ENCODE results near the gene HMGN2. TPM values are rescaled to one million over a fixed set of nuclear protein-coding genes. Genes with fewer than 3 reads are reported as not detected.

HMGN2 gene
- total RNA-seq, 1 donor from 2014 or later = 298 TPM

DNA sequence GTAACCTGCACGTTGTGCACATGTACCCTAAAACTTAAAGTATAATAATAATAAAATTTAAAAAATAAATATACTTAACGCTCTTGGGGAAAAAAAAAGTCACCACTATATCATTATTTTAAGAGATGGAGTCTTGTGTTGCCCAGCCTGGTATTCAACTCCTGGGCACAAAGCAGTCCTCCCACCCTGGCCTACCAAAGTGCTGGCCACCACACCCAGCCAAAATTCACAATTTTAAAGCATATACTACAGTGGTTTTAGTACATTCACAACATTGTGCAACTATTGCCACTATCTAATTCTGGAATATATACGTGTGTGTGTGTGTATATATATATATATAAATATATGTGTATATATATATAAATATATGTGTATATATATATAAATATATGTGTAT is 5.9 kb downstream of the HMGN2 start:
- H3K4me1 ChIP-seq = peaks cover 20% of the 10 kb centered on the region
- ATAC-seq = no peak
- H3K27me3 ChIP-seq = no peaks in the 10 kb centered on the region
- H3K9me3 ChIP-seq = no peaks in the 10 kb centered on the region
- peaks cover 48% of the 10 kb centered on the region for H3K36me3 ChIP-seq
- TF ChIP-seq, protein P1, sequence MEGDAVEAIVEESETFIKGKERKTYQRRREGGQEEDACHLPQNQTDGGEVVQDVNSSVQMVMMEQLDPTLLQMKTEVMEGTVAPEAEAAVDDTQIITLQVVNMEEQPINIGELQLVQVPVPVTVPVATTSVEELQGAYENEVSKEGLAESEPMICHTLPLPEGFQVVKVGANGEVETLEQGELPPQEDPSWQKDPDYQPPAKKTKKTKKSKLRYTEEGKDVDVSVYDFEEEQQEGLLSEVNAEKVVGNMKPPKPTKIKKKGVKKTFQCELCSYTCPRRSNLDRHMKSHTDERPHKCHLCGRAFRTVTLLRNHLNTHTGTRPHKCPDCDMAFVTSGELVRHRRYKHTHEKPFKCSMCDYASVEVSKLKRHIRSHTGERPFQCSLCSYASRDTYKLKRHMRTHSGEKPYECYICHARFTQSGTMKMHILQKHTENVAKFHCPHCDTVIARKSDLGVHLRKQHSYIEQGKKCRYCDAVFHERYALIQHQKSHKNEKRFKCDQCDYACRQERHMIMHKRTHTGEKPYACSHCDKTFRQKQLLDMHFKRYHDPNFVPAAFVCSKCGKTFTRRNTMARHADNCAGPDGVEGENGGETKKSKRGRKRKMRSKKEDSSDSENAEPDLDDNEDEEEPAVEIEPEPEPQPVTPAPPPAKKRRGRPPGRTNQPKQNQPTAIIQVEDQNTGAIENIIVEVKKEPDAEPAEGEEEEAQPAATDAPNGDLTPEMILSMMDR (IDR thresholded peaks at IDR 0.05) = no peak
- intact Hi-C loops (cut with DNase I) = no loop called here
- no peak overlapping the region for H3K27ac ChIP-seq
- no peak for DNase-seq
- no peak overlapping the region for H3K4me3 ChIP-seq

DNA sequence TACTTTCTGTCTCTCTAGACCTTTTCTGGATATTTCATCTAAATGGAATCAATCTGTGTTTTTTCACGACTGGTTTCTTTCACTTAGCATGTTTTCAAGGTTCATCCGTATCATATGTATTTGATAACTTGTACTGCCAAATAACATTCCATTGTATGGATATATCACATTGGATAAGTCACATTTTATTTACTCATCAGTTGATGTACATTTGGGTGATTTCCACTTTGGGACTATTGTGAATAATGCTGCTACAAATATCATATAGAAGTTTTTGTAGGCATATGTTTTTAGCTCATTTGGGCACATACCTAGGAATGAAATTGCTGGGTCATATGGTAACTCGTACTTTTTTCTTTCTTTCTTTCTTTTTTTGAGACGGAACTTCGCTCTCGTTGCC is 6.7 kb downstream of the HMGN2 start:
- peaks cover 13% of the 10 kb centered on the region for H3K4me1 ChIP-seq
- no peaks in the 10 kb centered on the region for H3K9me3 ChIP-seq
- no peak for DNase-seq
- no peak for ATAC-seq
- intact Hi-C loops (cut with DNase I) = no loop called here
- peaks cover 40% of the 10 kb centered on the region for H3K36me3 ChIP-seq
- no peak overlapping the region for H3K27ac ChIP-seq
- no peaks in the 10 kb centered on the region for H3K27me3 ChIP-seq
- H3K4me3 ChIP-seq = no peak overlapping the region
- TF ChIP-seq, protein P1 (IDR thresholded peaks at IDR 0.05) = no peak

DNA sequence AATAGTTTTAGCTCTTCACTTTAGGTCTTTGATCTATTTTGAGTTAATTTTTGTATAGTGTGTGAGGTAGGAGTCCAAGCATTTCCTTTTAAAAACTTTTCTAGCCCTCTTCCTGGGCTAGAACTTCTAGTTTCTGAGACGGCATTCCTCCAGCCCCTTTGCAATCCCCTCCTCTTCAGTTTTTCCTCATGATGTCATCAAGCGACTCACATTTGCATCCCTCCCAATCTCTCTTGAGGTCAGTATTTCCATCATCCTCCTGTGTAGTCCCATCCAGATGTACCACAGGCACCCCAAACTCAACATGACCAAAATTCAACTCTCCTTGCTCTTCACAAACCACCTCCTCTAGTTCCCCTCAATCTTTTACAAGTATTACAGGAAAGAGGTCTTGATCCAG is 10.7 kb downstream of the HMGN2 start:
- intact Hi-C loops (cut with DNase I) = no loop called here
- Histone ChIP-seq H3K27me3 (no peaks in the 10 kb centered on the region), H3K36me3 (peaks cover 8% of the 10 kb centered on the region), H3K9me3 (no peaks in the 10 kb centered on the region), H3K27ac (no peak overlapping the region), H3K4me1 (peaks cover 3% of the 10 kb centered on the region), H3K4me3 (no peak overlapping the region)
- TF ChIP-seq, protein P1 (IDR thresholded peaks at IDR 0.05) = no peak
- ATAC-seq (no peak), DNase-seq (no peak)

DNA sequence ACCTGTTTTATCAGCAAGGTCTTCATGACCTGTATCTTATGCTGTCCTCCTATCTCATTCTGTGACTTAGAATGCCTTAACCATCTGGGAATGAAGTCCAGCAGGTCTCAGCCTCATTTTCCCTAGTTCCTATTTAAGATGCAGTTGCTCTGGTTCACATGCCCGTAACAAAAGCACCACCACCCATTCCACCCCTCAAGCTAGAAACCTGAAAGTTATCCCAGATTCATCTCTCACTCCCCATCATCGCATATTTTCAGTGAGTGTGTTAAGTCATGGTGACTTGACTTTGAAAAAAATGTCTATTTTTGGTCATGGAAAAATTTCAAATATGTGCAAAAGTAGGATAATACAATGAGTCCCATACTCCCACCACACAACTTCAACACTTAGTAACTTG is 11.7 kb downstream of the HMGN2 start:
- intact Hi-C loops (cut with DNase I) = no loop called here
- no peak for ATAC-seq

DNA sequence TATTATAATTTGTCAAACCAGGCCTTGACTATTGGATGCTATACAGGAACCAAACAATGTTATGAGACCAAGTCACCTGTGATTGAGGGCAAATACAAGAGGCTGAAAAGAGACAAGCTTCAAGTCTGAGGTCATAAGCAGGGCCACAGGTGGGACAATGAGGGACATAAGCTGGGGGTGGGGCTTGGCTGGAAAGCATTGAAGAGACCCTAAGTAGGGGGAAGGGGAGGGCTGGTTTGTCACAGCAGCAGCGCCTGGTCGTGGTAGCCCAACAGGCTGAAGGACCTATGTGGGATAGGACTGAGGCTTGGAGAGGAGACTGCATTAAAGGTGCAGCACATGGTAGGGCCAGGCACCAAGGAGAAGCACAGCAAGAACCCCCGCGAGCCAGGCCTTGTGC is 17.9 kb downstream of the HMGN2 start:
- DNase-seq (peak; percentile 21), ATAC-seq (no peak)
- intact Hi-C loops (cut with DNase I) = no loop called here
- H3K4me1 ChIP-seq = no peaks in the 10 kb centered on the region
- no peaks in the 10 kb centered on the region for H3K36me3 ChIP-seq
- no peak overlapping the region for H3K4me3 ChIP-seq
- H3K9me3 ChIP-seq = no peaks in the 10 kb centered on the region
- no peak overlapping the region for H3K27ac ChIP-seq
- no peaks in the 10 kb centered on the region for H3K27me3 ChIP-seq
- TF ChIP-seq, protein P1 (IDR thresholded peaks at IDR 0.05) = no peak

More for the DNA sequence above, 11.7 kb downstream of the HMGN2 start:
- peaks cover 3% of the 10 kb centered on the region for H3K4me1 ChIP-seq
- H3K27ac ChIP-seq = no peak overlapping the region
- TF ChIP-seq, protein P1 (IDR thresholded peaks at IDR 0.05) = no peak
- no peak for DNase-seq
- H3K4me3 ChIP-seq = no peak overlapping the region
- no peaks in the 10 kb centered on the region for H3K27me3 ChIP-seq
- H3K36me3 ChIP-seq = peaks cover 5% of the 10 kb centered on the region
- H3K9me3 ChIP-seq = no peaks in the 10 kb centered on the region

DNA sequence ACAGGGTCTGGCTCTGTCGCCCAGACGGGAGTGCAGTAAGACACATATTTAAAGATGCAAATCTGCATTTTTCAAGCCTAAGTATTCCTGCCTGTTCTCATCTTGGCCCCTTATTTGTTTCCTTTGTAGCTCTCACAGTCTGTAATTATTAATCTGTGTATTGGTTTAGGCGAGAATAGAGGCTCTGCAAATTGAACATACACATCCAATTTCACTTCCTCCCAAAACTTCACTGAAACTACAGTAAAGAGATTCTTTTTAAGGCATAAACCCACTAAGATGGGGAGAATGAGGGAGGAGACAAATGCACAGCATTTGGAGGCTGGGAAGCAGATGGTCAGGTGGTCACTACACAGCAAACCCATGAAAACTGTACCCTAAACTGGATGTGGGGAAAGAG is 21.0 kb downstream of the HMGN2 start:
- no peak for DNase-seq
- ATAC-seq = no peak
- no peak overlapping the region for H3K4me3 ChIP-seq
- TF ChIP-seq, protein P1 (IDR thresholded peaks at IDR 0.05) = no peak
- no peaks in the 10 kb centered on the region for H3K9me3 ChIP-seq
- intact Hi-C loops (cut with DNase I) = no loop called here
- no peak overlapping the region for H3K27ac ChIP-seq
- no peaks in the 10 kb centered on the region for H3K27me3 ChIP-seq
- no peaks in the 10 kb centered on the region for H3K36me3 ChIP-seq
- no peaks in the 10 kb centered on the region for H3K4me1 ChIP-seq
